ENCODE data around the gene DNMT3A. TPM values are rescaled to one million over a fixed set of nuclear protein-coding genes. Genes with fewer than 3 reads are reported as not detected.

DNMT3A gene
- total RNA-seq, 2 donors from 2014 or later, result 8.9 to 32.2 TPM

DNA sequence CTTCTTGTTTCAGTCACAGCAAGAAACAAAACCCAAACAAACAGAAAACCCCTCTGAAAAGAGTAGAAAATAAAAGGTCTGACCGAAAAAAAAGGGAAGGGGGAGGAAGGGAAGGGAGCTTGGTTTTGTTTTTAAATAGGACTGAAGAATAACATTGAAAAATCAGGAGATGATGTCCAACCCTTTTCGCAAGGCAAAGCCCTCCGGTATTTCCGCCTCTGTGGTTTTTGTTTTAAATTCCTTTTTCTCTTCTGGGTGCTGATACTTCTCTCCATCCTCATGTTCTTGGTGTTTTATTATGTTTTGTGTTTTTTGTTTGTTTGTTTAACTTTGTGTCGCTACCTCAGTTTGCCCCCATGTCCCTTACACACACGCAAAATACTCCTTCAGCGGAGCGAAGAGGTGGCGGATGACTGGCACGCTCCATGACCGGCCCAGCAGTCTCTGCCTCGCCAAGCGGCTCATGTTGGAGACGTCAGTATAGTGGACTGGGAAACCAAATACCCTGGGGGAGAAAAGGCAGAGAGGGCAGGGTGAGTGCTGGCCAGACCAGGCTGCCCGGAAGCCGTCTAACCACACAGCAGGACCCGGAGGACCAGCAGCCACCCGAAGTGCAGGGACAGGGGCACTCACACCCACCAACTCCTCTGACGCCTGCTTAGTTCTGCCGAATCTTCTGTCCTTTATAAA is 107.7 kb downstream of the DNMT3A start:
- no peaks in the 10 kb centered on the region for H3K9me3 Mint-ChIP-seq
- no peaks in the 10 kb centered on the region for H3K27me3 Mint-ChIP-seq
- DNase-seq (ENCODE audit: low spot score), result no peak
- H3K27ac Mint-ChIP-seq, result no peak overlapping the region
- H3K36me3 Mint-ChIP-seq, result peaks cover 6% of the 10 kb centered on the region
- no peak for ATAC-seq
- H3K4me3 Mint-ChIP-seq, result no peak overlapping the region
- H3K4me1 Mint-ChIP-seq (ENCODE audit: low read depth in 2 of 2), result peaks cover 0 to 2% of the 10 kb centered on the region in 2 donors

DNA sequence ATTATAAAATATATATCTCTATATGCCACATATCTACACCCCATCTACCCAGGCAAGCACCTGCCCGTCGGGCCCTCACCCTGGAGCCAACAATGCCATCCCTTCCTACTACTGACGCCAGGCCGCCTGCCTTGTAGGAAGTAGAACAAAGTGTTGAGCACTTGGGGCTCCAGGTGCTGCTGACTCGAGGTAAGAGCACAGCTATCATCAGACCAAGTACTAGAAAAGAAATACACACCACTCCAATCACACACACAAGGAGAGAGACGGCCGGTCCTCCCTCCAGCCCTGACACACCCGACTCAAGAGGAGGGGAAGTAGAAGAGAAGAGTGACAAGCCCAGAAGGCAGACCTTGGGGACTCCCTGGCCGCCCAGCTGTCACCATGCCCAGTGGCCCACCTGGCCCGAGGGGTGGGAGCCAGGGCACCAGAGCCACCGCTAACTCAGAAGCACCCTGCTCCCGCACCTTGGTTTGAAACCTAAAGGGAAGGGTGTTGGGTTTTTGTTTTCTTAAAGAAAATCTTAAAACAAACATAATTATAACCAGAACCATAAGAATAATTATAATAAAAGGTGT is 109.4 kb downstream of the DNMT3A start:
- H3K27me3 Mint-ChIP-seq, result no peaks in the 10 kb centered on the region
- DNase-seq (ENCODE audit: low spot score) (no peak), ATAC-seq (no peak)
- H3K27ac Mint-ChIP-seq, result peak overlapping the region in 1 of 2 donors; percentile 53
- no peaks in the 10 kb centered on the region for H3K9me3 Mint-ChIP-seq
- H3K4me3 Mint-ChIP-seq, result no peak overlapping the region
- H3K4me1 Mint-ChIP-seq (ENCODE audit: low read depth in 2 of 2), result peaks cover 0 to 8% of the 10 kb centered on the region in 2 donors
- H3K36me3 Mint-ChIP-seq, result peaks cover 6% of the 10 kb centered on the region

DNA sequence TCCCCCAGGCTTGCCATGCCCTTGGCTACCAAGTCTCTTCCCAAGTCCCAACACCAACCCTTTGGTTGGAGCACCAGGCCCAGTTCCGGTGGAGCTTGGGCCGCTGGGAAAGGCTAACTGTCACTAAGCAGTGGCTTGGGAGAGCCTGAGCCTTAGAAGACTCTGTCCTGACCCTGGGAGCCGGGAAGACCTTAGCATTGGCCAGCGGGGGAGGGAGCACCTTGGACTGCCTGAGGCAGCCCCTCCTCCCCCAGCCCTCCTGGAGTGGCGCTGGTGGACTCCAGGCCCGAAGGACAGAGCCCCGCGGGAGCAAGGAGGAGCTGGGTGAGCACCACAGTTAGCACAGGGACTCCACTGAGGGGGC is 110.8 kb downstream of the DNMT3A start:
- Mint-ChIP-seq H3K4me3 (no peak overlapping the region), H3K27ac (no peak overlapping the region), H3K36me3 (peaks cover 6% of the 10 kb centered on the region), H3K27me3 (no peaks in the 10 kb centered on the region), H3K9me3 (no peaks in the 10 kb centered on the region), H3K4me1 (ENCODE audit: low read depth in 2 of 2) (peaks cover 0 to 11% of the 10 kb centered on the region in 2 donors)
- DNase-seq (ENCODE audit: low spot score) (no peak), ATAC-seq (no peak)

DNA sequence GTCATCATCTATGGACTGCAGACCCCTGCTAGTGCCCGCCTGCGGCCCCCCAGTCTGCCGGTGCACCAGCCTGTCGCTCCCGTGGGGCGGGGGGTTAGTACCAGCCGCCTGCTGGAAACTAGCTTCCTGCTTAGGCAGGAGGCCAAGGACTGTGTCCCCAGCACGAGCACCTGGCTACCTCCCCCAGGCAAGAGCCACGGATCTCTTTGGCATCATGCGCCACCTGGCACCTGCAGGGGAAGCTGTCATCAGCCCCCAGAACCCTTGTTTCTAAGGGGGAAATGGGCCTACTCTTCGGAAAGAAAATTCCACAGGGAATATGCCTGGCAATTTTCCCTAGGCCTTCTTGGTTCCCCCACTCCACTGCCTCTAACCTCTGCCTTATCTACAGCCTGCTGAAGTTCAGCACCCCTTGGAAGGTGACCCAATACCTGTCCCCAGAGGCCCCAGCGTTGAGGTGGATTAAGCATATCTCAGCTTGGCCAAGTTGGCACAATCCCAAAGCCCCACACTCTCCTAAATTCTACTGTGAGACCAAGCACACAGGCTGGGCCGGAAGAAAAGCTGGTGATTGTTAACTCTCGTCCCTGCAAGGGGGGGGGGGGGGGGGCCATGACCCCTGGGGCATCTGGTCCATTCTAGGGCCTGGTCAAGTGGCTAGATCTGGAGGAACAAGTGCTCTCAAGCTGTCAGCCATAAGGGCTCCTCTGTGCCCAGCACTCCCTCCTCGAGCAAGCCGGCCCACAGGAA is 111.4 kb downstream of the DNMT3A start:
- ATAC-seq (no peak), DNase-seq (ENCODE audit: low spot score) (no peak)
- H3K27me3 Mint-ChIP-seq, result no peaks in the 10 kb centered on the region

DNA sequence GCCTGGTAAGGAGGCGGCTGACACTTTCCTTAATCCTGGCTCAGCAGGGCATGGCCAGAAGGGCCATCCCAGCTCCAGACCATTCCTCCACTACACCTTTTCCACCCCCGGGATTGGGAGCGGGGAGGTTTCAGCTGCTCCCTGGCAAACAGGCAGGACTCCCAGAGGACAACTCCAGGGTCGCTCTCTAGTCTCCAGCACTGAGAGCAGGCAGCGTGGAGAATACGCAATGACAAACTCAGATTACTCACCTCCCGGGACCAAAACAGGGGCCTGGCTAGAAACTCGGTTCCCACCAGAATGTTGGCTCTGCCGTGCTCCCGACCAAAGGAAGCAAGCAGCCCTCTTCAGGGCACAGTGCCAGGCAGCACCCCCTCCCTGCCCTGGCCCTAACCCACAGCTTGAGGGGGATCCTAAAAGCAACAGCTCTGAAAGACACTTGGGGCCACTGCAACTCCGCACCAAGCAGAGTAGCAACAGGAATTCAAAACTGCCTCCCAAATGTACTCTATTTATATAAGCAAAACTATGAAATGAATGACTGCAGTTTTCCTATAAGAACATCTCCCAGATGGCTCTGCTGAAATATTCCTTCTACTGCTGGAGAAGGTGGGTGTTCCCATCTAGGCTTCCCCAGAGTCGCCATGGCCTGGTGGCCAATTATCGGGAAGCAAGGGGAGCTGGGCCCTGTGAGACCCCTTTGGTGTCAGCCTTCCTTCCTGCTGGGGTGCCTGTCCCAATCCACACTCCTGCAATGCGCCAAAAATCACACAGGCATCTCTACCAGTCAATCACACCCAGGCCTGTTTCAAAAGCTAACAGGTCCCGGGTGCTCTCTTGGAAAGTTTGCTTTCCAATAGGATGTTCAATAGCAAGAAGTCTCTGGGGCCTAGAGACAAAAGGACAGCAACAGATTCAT is 112.2 kb downstream of the DNMT3A start:
- no peak for DNase-seq (ENCODE audit: low spot score)
- no peak overlapping the region for H3K4me3 Mint-ChIP-seq
- H3K4me1 Mint-ChIP-seq (ENCODE audit: low read depth in 2 of 2), result peaks cover 0 to 11% of the 10 kb centered on the region in 2 donors
- no peak for ATAC-seq
- H3K27me3 Mint-ChIP-seq, result no peaks in the 10 kb centered on the region
- peaks cover 6% of the 10 kb centered on the region for H3K36me3 Mint-ChIP-seq
- no peaks in the 10 kb centered on the region for H3K9me3 Mint-ChIP-seq
- no peak overlapping the region for H3K27ac Mint-ChIP-seq

More for the DNA sequence above, 111.4 kb downstream of the DNMT3A start:
- Mint-ChIP-seq H3K4me1 (ENCODE audit: low read depth in 2 of 2) (peaks cover 0 to 11% of the 10 kb centered on the region in 2 donors), H3K4me3 (no peak overlapping the region), H3K27ac (no peak overlapping the region), H3K9me3 (no peaks in the 10 kb centered on the region), H3K36me3 (peaks cover 6% of the 10 kb centered on the region)

DNA sequence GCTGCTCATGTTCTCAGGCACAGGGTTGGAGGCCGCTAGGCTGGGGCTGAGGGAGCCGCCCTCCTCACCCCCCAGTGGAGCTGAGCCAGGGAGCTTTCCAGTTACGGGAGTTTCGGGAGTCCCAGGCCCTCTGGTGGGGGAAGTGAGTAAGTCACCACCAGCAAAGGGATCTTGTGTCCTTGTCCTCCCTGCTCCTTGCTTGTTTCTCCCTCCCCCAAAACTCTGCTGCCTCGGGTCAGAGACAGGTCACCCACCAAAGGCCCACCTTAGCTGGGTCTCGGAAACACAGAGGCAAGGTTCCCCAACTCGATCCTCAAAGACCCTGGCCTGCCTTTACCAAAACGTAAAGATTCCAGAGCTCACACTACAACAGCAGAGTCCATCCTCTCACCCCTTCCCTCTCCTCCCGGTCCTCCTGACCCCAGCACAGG is 112.9 kb downstream of the DNMT3A start:
- ATAC-seq, result no peak
- Mint-ChIP-seq H3K4me1 (ENCODE audit: low read depth in 2 of 2) (peaks cover 0 to 11% of the 10 kb centered on the region in 2 donors), H3K9me3 (no peaks in the 10 kb centered on the region), H3K36me3 (peaks cover 1% of the 10 kb centered on the region), H3K27ac (no peak overlapping the region), H3K27me3 (no peaks in the 10 kb centered on the region), H3K4me3 (no peak overlapping the region)
- DNase-seq (ENCODE audit: low spot score), result no peak

DNA sequence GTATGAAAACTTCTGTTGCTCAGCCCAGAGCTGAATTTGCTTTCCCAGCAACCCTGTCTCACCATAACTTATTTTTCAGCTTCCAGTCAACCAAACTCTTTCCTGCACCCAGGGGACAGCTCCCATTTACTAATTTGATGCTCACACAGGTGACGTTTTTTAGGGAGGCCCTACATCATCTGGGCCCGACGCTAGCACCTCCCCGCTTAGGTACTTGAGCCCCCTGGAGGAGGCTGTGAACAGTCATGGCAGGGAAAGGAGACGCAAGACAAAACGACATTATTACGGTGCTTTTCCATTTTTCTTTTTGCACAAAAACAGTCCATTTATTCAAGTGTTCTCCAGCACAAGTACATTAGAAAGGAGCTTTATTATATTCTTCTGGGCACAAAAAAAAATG is 114.1 kb downstream of the DNMT3A start:
- ATAC-seq (no peak), DNase-seq (ENCODE audit: low spot score) (no peak)
- H3K4me1 Mint-ChIP-seq (ENCODE audit: low read depth in 2 of 2), result peaks cover 0 to 11% of the 10 kb centered on the region in 2 donors
- no peaks in the 10 kb centered on the region for H3K36me3 Mint-ChIP-seq
- no peak overlapping the region for H3K27ac Mint-ChIP-seq
- no peak overlapping the region for H3K4me3 Mint-ChIP-seq
- no peaks in the 10 kb centered on the region for H3K9me3 Mint-ChIP-seq
- H3K27me3 Mint-ChIP-seq, result no peaks in the 10 kb centered on the region

DNA sequence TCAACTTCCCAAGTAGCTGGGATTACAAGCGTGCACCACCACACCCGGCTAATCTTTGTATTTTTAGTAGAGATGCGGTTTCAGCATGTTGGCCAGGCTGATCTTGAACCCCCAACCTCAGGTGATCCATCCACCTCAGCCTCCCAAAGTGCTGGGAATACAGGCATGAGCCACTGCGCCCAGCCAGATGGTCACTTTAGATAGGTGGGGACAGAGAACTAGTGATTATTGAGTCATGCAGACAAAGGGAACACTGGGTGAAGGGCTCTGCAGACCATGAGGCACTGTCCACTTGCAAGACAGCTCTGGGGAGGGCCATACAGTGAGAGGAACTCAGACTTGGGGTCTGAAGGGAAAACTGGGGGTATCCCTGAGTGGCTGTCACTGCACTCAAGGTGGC is 114.9 kb downstream of the DNMT3A start:
- DNase-seq (ENCODE audit: low spot score), result no peak
- Mint-ChIP-seq H3K27me3 (no peaks in the 10 kb centered on the region), H3K4me1 (ENCODE audit: low read depth in 2 of 2) (peaks cover 0 to 15% of the 10 kb centered on the region in 2 donors), H3K4me3 (no peak overlapping the region), H3K27ac (no peak overlapping the region), H3K9me3 (no peaks in the 10 kb centered on the region), H3K36me3 (no peaks in the 10 kb centered on the region)
- no peak for ATAC-seq

DNA sequence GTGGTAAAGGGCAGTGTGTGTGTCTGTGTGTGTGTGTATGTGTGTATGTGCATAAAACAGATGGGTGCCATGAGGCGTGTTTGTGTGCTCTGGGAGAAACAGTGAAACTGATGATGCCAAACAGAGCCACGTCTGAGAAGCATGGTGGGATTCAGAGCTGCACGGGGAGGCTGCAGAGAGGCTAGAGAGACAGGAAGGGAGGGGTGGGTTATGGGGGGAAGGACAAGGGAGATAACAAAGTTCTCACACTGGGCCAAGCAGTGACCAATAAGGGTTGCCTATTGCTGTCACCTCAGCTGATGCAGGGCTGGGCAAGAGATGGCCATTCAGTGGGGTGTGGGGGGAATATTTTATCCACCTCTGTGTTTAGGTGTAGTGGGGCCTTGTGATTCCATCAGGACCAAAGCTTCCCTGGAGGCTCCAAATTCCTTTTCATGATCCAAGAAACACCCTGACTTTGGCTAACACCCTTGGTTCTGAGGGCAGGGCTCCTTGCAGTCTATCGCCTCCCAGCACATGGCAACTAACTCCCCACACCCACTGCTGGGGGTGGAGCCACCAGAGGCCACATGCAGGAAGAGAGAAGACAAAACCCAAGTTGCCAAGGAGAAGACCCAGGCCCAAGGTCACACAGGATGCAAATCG is 119.1 kb downstream of the DNMT3A start:
- Mint-ChIP-seq H3K9me3 (no peaks in the 10 kb centered on the region), H3K27ac (no peak overlapping the region), H3K27me3 (no peaks in the 10 kb centered on the region), H3K4me1 (ENCODE audit: low read depth in 2 of 2) (peaks cover 0 to 10% of the 10 kb centered on the region in 2 donors), H3K4me3 (no peak overlapping the region), H3K36me3 (no peaks in the 10 kb centered on the region)
- ATAC-seq, result no peak
- no peak for DNase-seq (ENCODE audit: low spot score)

DNA sequence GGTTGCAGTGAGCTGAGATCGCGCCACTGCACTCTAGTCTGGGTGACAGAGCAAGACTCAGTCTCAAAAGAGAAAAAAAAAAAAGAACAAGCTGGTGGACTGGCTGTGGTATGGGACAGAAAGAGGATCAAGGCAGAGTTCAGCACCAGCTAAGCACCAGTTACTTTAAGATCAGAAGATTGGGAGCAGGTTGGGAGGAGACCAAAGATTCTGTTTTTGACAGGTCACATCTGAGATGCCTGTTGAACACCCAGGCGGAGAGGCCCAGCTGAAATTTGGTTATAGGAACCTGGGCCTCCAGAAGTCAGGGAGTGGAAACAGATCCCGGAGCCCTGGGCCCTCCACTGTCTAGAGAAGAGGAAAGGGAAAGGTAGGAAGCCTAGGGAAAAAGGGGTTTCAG is 120.1 kb downstream of the DNMT3A start:
- no peak overlapping the region for H3K4me3 Mint-ChIP-seq
- H3K27ac Mint-ChIP-seq, result no peak overlapping the region

DNA sequence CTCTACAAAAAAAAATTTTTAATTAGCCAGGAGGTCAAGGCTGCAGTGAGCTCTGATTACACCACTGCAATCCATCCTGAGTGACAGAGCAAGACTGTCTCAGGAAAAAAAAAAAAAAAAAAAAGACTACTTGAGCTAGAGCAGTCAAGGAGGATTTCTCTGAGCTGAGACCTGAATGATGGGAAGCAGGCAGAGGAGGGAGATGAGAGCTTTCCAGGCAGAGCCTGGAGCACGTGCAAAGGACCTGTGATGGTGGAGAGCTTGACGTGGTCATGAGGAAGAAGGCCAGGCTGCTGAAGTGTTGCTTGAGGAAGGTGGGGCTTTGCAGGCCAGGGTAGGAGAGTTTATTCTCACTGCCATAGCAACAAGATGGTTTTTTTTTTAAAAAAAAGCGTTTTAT is 121.4 kb downstream of the DNMT3A start:
- Mint-ChIP-seq H3K4me1 (ENCODE audit: low read depth in 2 of 2) (peaks cover 0 to 8% of the 10 kb centered on the region in 2 donors), H3K4me3 (no peak overlapping the region), H3K36me3 (no peaks in the 10 kb centered on the region), H3K27me3 (no peaks in the 10 kb centered on the region), H3K27ac (no peak overlapping the region), H3K9me3 (no peaks in the 10 kb centered on the region)
- DNase-seq (ENCODE audit: low spot score) (no peak), ATAC-seq (no peak)

More for the DNA sequence above, 120.1 kb downstream of the DNMT3A start:
- no peak for ATAC-seq
- DNase-seq (ENCODE audit: low spot score), result no peak
- H3K4me1 Mint-ChIP-seq (ENCODE audit: low read depth in 2 of 2), result peaks cover 0 to 7% of the 10 kb centered on the region in 2 donors
- H3K36me3 Mint-ChIP-seq, result no peaks in the 10 kb centered on the region
- H3K27me3 Mint-ChIP-seq, result no peaks in the 10 kb centered on the region
- H3K9me3 Mint-ChIP-seq, result no peaks in the 10 kb centered on the region

DNA sequence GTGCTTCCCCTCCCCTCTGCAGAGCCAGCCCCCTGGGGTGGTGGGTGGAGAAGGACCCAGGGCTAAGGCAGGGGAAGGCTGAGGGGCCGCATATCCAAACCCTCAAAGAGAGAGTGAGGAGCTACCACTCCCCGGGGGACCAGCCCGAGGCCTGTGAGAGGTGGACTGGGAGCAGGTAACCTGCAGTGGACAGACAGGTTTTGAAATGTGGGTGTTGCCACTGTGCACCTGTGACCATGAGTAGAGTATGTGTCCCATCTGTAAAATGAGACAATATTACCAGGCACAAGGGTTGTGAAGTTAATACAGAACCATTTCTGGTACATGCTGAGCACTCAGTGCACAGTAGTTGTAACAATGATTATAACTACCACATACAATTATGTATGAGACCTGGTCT is 122.1 kb downstream of the DNMT3A start:
- no peaks in the 10 kb centered on the region for H3K9me3 Mint-ChIP-seq
- H3K36me3 Mint-ChIP-seq, result no peaks in the 10 kb centered on the region
- DNase-seq (ENCODE audit: low spot score), result no peak
- H3K27me3 Mint-ChIP-seq, result no peaks in the 10 kb centered on the region
- H3K4me3 Mint-ChIP-seq, result no peak overlapping the region
- peaks cover 0 to 8% of the 10 kb centered on the region in 2 donors for H3K4me1 Mint-ChIP-seq (ENCODE audit: low read depth in 2 of 2)
- ATAC-seq, result no peak
- H3K27ac Mint-ChIP-seq, result no peak overlapping the region

DNA sequence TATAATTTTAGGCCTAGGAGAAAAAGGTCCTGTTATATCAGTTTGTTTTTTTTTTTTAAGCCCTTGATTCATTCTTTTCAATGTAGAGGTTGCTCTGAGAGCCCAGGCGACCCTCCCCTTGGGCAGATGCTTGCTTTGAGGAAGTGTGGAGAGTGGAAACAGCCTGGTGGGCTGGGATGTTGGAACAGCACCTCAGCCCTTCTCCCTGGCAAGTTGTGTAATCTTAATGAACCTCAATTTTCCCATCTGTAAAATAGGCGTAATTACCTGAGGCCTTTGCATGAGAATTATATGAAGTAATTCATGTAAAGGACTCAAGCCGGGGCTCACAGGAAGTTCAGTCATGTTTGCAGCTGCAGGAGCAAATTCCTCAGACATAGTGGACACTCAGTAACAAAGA is 123.6 kb downstream of the DNMT3A start:
- H3K27me3 Mint-ChIP-seq, result no peaks in the 10 kb centered on the region
- no peaks in the 10 kb centered on the region for H3K36me3 Mint-ChIP-seq
- no peaks in the 10 kb centered on the region for H3K9me3 Mint-ChIP-seq
- DNase-seq (ENCODE audit: low spot score) (no peak), ATAC-seq (no peak)
- peaks cover 0 to 8% of the 10 kb centered on the region in 2 donors for H3K4me1 Mint-ChIP-seq (ENCODE audit: low read depth in 2 of 2)
- no peak overlapping the region for H3K27ac Mint-ChIP-seq
- H3K4me3 Mint-ChIP-seq, result peak overlapping the region; percentile 25
